SJSA1 (cell line): ENCODE measurements around the gene TMEM100. TPM values are rescaled to one million over a fixed set of nuclear protein-coding genes. Genes with fewer than 3 reads are reported as not detected.

Experiments
- DNase-seq, 2 experiments: peaks; one replicate each; pipeline ENCODE4 v3.0.0-alpha.2; 2015 to 2020; ENCODE audit warnings: low spot score in 2 of 2, low read depth in 1 of 2
- H3K27ac ChIP-seq: fragments of 250-450 bp; sonication (Bioruptor Pico); 2 replicates; pipeline ENCODE4 v1.5.1; 2020; ENCODE audit warnings: mild to moderate bottlenecking, moderate library complexity
- H3K27me3 ChIP-seq: fragments of 250-450 bp; sonication (Bioruptor Pico); replicated peaks from 2 replicates; pipeline ENCODE4 v1.5.1; 2020; ENCODE audit warnings: mild to moderate bottlenecking, moderate library complexity
- H3K36me3 ChIP-seq: fragments of 250-450 bp; sonication (Bioruptor Pico); 2 replicates; pipeline ENCODE4 v1.5.1; 2020; ENCODE audit warnings: mild to moderate bottlenecking
- H3K4me1 ChIP-seq: fragments of 250-450 bp; sonication (Bioruptor Pico); replicated peaks from 2 replicates; pipeline ENCODE4 v1.6.1; 2021; ENCODE audit warnings: mild to moderate bottlenecking
- H3K4me3 ChIP-seq: fragments of 250-450 bp; sonication (Bioruptor Pico); 2 replicates; pipeline ENCODE4 v1.5.1; 2020; ENCODE audit warnings: mild to moderate bottlenecking
- H3K9me3 ChIP-seq: fragments of 250-450 bp; sonication (Bioruptor Pico); replicated peaks from 2 replicates; pipeline ENCODE4 v1.5.1; 2020; ENCODE audit warnings: mild to moderate bottlenecking
- total RNA-seq: library from RNA; depleted of rRNA; stranded (reverse); fragments of >200 nt; shearing (Covaris generic); gene quantifications from 2 replicates; pipeline ENCODE4 v1.2.3, GENCODE V29; 2014; rRNA removed

The TMEM100 gene, protein sequence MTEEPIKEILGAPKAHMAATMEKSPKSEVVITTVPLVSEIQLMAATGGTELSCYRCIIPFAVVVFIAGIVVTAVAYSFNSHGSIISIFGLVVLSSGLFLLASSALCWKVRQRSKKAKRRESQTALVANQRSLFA
- total RNA-seq, result 2.6 and 3.4 TPM in 2 replicates

DNA sequence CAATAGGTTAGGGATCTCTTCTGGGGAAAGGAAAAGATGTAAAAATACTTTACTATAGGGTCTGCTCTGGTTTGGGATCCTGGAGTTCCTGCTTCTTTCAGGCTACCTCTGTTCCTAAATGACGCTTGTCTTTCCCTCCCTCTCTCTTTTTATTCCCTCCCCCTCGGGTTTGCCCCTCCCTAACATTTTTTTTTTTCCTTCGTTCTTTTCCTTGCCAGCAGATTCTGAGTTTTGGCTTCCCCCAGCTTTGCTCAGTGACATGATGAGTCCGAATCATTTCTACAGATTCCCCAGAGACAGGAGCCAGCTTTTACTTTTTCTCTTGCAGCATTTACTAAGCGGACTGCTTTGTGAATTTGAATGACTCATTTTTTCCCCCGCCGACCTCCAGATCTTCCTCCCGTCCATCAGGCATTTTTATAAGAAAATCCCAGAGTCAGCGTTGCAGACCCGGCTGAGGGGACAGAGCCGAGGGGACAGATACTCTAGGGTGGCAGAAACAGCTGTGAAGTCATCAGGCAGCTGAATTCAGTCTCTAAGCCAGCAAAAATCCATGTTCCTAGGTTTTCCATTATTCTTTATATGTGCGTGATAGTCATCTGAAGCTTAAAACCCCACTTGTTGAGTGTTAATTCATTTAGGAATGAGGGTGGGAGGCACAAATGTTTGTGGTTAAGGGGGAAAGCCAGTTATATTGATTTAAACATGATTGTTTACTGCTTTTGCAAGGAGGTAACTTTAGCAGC lies at the start of gene TMEM100:
Gene TMEM100 (minus strand): TSS at position 123 of the 746 bp plus-strand sequence. CDS start 1,794 bp downstream, outside the sequence.
- DNase-seq, result peak; percentile 75 to 86
- H3K36me3 ChIP-seq, result no peaks in the 10 kb centered on the region
- H3K27ac ChIP-seq, result peak within 1 kb of the TSS; percentile 25
- H3K9me3 ChIP-seq, result no peaks in the 10 kb centered on the region
- peak within 1 kb of the TSS; percentile 29 for H3K4me3 ChIP-seq
- H3K4me1 ChIP-seq, result peaks cover 45% of the 10 kb centered on the region
- no peaks in the 10 kb centered on the region for H3K27me3 ChIP-seq

DNA sequence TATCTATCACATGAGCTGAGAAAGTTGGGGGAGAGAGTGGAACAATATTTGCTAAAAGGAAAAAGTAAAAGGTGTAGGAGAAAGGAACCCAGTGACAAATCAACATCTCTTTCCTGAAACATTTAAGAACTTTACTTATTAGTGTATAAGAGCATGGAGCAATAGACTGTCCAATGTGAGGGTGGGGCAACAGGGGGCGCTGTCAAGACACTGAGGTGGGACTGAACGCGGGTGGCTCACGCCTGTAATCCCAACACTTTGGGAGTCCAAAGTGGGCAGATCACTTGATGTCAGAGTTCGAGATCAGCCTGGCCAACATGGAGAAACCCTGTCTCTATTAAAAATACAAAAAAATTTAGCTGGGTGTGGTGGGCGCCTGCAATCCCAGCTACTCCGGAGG lies 49.4 kb upstream of the TMEM100 start:
- Histone ChIP-seq H3K36me3 (peaks cover 85% of the 10 kb centered on the region), H3K4me1 (peaks cover 9% of the 10 kb centered on the region), H3K27ac (no peak overlapping the region), H3K4me3 (no peak overlapping the region), H3K9me3 (no peaks in the 10 kb centered on the region), H3K27me3 (no peaks in the 10 kb centered on the region)
- no peak for DNase-seq

DNA sequence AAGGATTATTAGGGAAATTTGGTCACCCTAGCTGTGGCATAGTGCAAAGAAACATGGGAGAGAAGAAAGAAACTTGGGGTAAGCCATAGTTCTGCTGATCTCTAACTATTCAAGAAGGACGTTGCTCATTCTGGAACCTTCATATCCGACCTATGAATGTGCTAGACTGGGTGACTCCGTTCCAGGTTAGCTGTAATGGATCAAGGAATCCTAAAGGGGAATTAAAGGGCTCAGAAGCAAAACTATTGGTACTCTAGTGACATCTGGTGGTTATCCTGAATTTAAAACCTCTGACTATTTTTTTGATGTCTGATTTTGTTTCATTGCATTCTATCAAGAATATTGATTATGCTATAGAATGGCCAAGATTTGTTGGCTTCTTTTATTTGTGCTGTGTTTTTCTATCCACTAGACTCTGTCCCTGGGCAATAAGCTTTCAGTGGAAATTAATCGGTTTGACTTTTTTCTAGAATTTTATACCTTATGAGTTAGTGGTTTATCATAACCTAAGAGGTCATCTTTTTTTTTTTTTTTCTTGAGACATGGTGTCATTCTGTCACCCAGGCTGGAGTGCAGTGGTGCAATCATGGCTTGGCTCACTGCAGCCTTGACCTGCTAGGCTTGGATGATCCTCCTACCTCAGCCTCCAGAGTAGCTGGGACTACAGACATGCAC lies 47.7 kb upstream of the TMEM100 start:
- Histone ChIP-seq H3K9me3 (no peaks in the 10 kb centered on the region), H3K27me3 (no peaks in the 10 kb centered on the region), H3K4me1 (peaks cover 9% of the 10 kb centered on the region), H3K4me3 (no peak overlapping the region), H3K36me3 (peaks cover 68% of the 10 kb centered on the region), H3K27ac (no peak overlapping the region)
- peak in 1 of 2 experiments; percentile 71 for DNase-seq

DNA sequence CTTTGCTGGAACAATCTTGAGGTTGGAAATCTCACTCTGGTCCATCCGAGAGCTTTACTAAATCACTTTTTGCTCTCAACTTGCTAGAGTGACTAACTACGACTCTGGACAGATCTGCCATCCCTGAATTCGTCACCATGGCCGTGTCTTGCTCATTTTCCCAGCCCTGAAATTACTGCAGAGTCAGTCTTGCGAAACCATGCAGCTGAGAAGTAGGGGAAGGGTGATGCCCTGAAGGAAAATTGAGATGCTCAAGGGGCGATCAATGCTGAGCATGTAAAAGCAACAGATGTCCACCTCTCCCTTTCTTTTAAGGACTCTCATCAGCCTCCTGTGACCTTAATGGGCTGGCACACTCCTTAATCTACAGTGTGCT lies 46.9 kb upstream of the TMEM100 start:
- H3K36me3 ChIP-seq, result peaks cover 67% of the 10 kb centered on the region
- no peaks in the 10 kb centered on the region for H3K9me3 ChIP-seq
- peak in 1 of 2 experiments; percentile 19 for DNase-seq
- H3K4me1 ChIP-seq, result peaks cover 12% of the 10 kb centered on the region
- no peaks in the 10 kb centered on the region for H3K27me3 ChIP-seq
- H3K4me3 ChIP-seq, result no peak overlapping the region
- no peak overlapping the region for H3K27ac ChIP-seq

DNA sequence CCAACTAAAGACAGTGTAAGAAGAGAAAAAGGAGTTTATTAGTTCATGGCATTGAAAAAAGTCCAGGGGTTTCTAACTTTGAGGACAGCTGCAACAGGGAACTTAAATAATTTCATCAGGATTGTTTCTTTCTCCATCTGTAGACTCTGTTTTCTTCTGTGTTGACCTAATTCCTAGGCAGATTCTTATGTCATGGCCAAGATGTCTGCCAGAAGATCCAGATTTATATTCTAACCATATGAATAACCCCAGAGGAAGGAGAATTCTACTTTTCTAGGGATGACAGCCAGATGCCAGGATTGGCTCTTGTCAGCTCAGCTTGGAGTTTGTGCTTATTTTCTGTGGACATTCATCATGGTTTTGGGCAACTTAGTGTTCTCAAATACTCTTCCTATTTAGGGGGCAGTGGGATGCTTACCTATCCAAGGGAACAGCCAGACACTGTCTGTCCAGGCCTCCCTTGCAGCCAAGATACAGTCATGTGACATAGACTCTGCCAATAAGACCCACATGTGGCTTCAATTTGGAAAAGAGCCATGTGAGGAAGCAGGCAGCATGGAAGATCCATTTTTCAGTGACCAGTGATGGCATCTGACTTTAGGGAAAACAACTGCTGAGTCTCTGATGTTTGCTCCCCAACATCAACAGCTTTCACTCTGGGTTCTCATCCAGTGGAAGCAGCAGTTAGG lies 46.4 kb upstream of the TMEM100 start:
- H3K9me3 ChIP-seq, result no peaks in the 10 kb centered on the region
- H3K4me1 ChIP-seq, result peaks cover 17% of the 10 kb centered on the region
- peaks cover 62% of the 10 kb centered on the region for H3K36me3 ChIP-seq
- H3K27ac ChIP-seq, result no peak overlapping the region
- DNase-seq, result no peak
- no peak overlapping the region for H3K4me3 ChIP-seq
- H3K27me3 ChIP-seq, result no peaks in the 10 kb centered on the region

DNA sequence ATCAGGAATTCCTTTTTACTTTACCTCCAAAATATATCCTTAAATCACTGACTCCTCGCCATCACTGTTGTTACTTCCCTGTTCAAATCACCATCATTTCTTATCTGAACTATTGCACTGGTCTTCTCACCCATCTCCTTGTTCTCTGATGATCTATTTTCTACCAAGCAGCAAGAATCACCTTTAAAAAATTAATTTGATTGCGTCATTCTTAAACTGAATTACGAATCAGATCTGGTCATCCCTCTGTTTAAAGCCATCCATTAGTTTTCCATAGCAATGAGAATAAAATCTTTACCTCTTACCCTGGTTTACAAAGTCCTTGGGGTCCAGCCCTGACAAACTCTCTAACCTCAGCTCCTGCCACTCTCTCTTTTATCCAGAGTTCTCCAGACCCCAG lies 42.8 kb upstream of the TMEM100 start:
- H3K4me3 ChIP-seq, result no peak overlapping the region

DNA sequence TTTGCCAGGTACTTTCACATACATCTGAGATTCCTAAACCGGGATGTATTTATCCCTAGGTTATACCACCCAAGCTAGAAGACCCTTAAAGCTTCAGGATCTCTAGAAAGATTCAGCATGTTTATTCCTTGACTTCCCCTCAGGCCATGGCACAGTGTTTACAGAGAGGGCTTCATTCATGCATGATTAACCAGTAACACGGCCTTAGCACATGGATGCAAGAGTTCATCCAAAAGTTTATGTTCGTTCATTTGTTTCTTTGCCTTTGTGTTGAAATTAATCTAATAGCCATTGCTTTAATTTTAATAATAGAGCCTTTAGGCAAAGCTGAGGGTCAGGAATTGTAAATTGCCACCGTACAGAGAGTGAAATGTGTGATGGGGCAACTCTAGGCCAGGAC lies 41.9 kb upstream of the TMEM100 start:
- Histone ChIP-seq H3K4me1 (peaks cover 46% of the 10 kb centered on the region), H3K27ac (no peak overlapping the region), H3K27me3 (no peaks in the 10 kb centered on the region), H3K36me3 (peaks cover 29% of the 10 kb centered on the region), H3K4me3 (no peak overlapping the region), H3K9me3 (no peaks in the 10 kb centered on the region)
- no peak for DNase-seq

More for the DNA sequence above, 42.8 kb upstream of the TMEM100 start:
- Histone ChIP-seq H3K27ac (no peak overlapping the region), H3K27me3 (no peaks in the 10 kb centered on the region), H3K4me1 (peaks cover 43% of the 10 kb centered on the region), H3K9me3 (no peaks in the 10 kb centered on the region), H3K36me3 (peaks cover 38% of the 10 kb centered on the region)
- no peak for DNase-seq

DNA sequence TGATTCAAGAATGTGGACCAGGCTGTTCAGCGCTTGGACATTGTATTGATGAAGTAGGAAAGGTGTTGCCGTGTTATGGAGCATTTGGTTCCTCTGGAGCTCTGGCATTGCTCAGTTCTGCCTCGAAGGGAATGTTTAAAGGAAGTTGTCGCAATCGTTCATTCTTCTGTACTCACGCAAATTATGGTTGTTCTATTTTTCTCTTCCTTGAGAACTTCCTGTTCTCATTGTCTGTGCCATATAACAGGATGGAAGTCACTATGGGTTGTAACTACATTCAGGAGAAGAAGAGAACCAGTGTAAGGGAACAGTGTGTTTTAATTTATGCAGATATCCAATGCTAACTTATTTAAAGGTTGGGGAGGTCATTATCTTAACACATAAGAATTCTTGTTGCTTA lies 41.2 kb upstream of the TMEM100 start:
- no peak for DNase-seq
- Histone ChIP-seq H3K27me3 (no peaks in the 10 kb centered on the region), H3K4me3 (no peak overlapping the region), H3K9me3 (no peaks in the 10 kb centered on the region), H3K36me3 (peaks cover 22% of the 10 kb centered on the region), H3K27ac (no peak overlapping the region), H3K4me1 (peaks cover 50% of the 10 kb centered on the region)

DNA sequence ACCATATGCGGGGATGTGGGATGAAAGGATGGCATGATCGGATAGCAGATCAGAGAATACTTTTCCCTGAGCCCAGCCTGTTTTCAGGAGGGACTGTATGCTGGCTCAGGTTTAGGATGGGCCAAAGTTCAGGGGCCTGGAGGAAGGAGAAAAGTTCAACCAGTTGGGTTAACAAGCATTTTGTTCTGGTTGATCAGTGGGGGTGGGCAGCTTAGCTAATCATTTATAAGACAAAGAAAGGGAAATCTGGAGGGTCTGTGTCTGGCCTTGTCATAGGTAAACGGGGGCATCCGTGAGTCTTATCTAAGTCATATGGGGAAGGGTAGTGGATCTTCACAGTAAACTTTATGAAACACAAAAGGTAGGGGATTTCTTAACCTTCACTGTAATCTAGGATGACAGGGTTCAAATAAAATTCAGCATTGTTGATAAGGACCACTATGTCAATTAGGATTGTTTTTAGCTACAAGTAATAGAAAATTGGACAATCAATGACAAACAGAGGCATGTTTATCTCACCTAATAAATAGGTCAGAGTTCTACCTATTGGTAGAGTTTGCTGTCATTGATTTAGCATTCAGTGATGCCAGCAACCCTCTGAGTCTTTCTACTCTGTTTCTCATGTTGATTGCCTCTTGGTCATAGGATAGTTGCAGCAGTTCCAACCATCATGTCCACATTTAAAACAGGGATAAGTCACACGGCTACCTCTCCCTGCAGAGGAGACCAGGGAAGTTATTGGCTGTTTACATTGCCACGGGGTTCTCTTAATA lies 39.6 kb upstream of the TMEM100 start:
- H3K36me3 ChIP-seq, result peaks cover 15% of the 10 kb centered on the region; the same call in 1 of the 2 replicates
- no peaks in the 10 kb centered on the region for H3K27me3 ChIP-seq
- H3K27ac ChIP-seq, result peak overlapping the region; percentile 29; the same call in 1 of the 2 replicates
- peaks cover 57% of the 10 kb centered on the region for H3K4me1 ChIP-seq
- no peaks in the 10 kb centered on the region for H3K9me3 ChIP-seq
- DNase-seq, result no peak
- no peak overlapping the region for H3K4me3 ChIP-seq

DNA sequence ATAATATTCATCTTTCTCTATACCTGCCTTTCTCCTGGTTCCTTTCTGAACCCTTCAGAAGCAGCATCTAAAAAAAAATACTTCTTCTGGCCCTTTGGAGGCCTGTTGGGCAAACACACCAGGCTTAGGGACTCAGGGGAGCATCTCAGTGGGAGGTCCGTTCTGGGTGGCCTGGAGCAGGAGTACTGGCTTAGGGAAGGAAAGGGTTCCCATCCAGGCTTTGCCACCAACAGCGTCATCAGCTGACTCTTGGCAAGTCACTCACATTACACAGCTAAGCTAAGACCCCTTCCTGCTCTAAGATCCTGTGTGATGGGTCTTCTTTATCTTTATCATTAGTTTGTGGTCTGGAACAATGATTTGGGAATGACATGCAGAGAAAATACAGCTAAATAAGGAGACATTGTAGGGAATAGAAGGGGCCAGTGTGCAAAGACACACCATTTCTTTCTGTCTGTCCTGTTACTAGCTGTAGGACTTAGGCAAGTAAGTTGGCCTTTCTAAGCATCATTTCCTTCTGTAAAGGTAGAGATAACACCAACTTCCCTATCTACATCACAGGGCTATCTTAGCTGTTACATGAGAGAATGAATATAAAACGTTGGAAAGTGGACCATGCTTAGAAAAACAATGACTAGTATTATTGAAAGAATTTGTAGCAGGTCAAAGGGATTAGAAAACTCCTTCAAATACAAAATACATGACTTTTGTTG lies 38.1 kb upstream of the TMEM100 start:
- Histone ChIP-seq H3K9me3 (no peaks in the 10 kb centered on the region), H3K4me3 (no peak overlapping the region), H3K27ac (peak overlapping the region; percentile 66), H3K36me3 (peaks cover 21% of the 10 kb centered on the region; the same call in 1 of the 2 replicates), H3K4me1 (peaks cover 57% of the 10 kb centered on the region), H3K27me3 (no peaks in the 10 kb centered on the region)
- peak; percentile 99 to 100 for DNase-seq

DNA sequence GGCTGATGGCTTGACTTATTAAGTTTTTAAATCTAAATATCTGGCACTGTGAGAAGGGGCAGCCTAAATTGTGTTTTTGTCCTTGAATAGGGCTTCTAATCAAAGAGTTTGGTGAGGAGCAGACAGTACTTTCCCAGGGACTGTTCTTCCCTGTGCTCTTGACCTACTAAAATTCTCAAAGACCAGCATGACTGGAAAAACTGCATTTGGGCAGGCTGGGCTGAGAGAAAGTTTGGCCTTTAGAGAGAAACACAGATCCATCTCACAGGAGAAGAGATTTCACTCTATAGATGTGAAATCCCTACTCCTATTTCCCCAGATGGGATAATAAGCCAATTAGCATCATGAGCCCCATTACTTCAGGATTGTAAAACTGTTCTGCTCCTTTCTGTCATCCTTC lies 35.5 kb upstream of the TMEM100 start:
- peaks cover 45% of the 10 kb centered on the region for H3K36me3 ChIP-seq
- H3K27me3 ChIP-seq, result no peaks in the 10 kb centered on the region
- H3K4me1 ChIP-seq, result peaks cover 46% of the 10 kb centered on the region
- no peaks in the 10 kb centered on the region for H3K9me3 ChIP-seq
- no peak overlapping the region for H3K27ac ChIP-seq
- H3K4me3 ChIP-seq, result no peak overlapping the region
- no peak for DNase-seq

DNA sequence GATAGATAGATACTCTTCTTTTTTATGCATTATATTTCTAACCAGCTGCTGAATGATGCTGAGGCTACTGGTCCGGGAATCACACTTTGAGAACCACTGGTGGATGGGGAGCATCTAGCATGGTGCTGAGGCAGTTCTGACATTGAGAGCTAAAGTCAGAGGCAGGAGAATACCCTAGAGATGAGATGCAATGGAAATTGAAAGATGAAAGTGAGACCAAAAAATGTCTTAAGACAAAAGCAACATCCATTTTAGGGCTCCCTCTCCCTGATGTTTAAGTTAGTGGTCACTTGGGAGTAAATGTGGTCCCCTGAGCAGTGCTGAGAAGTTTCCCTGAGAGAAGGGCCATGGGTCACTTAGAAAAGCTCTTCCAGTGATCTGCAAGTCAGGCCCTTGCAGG lies 35.0 kb upstream of the TMEM100 start:
- Histone ChIP-seq H3K27ac (no peak overlapping the region), H3K4me1 (peaks cover 47% of the 10 kb centered on the region), H3K27me3 (no peaks in the 10 kb centered on the region), H3K4me3 (no peak overlapping the region), H3K36me3 (peaks cover 45% of the 10 kb centered on the region), H3K9me3 (no peaks in the 10 kb centered on the region)
- no peak for DNase-seq

DNA sequence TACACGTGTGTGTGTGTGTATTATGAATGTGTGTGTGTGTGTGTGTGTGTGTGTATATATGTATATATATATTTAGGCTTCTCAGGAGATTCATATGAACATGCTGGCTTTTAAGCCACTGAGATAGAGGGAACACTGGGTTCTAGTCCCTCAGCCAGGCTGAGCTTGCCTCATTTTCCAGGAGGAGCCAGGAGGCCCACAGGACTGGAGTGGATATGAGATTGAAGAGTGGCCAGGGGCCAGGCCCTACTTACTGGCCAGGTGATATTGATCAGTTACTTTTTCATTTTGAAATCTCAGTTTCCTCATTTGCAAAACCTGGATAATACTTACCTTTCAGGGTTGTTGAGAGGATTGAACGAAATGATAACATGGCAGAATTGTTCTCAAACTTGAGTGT lies 34.0 kb upstream of the TMEM100 start:
- Histone ChIP-seq H3K27ac (no peak overlapping the region), H3K4me3 (no peak overlapping the region), H3K27me3 (no peaks in the 10 kb centered on the region), H3K4me1 (peaks cover 47% of the 10 kb centered on the region), H3K9me3 (no peaks in the 10 kb centered on the region), H3K36me3 (peaks cover 45% of the 10 kb centered on the region)
- no peak for DNase-seq
